D341Med (cell line): ENCODE data around the gene TMEM184B.
"Not testable (repeated sequence)": the region's sequence is repeated elsewhere in the genome, so short reads cannot be mapped to it uniquely, and the experiment has no call there.

Experiments
- DNase-seq: peaks from one replicate; pipeline ENCODE4 v3.0.0; 2012; ENCODE audit warnings: low spot score

The TMEM184B gene

GRCh38 chr22:38177926-38178604, 94.7 kb downstream of the TMEM184B start:
- DNase-seq: no peak

DNA sequence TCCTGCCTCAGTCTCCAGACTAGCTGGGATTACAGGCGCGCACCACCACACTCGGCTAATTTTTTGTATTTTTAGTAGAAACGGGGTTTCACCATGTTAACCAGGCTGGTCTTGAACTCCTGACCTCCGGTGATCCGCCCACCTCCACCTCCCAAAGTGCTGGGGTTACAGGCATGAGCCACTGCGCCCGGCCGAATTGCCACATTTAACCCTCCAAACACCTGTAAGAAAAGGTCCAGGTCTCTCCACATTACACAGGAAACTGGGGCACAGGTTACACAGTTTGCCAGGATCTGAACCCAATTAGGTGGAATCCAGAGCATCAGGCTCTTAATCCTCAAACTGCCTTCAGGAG, 95.3 kb downstream of the TMEM184B start:
- DNase-seq: not testable (repeated sequence)

DNA sequence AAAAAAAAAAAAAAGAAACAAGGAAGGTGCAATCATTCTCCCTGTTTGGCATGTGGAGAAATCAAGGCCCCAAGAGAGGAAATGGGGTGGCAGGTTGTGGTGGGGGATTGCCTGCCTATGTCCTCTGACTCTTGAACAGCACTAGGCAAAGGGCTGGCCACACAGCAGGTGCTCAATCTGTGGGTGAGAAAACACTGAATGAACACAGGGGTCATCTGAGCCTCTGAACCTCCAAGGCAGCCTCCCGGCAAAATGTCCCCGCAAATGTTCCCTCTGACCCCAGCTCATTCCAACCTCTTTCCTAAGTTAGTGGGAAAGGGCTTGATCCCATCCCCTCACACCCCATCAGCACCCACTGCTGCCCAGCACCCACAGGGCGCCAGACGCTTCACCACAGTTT, 95.8 kb downstream of the TMEM184B start:
- DNase-seq: no peak

- DNase-seq: no peak
Measured at GRCh38 chr22:38176170-38176741, 96.6 kb downstream of the TMEM184B start.

- no peak for DNase-seq
Measured at GRCh38 chr22:38175206-38176118, 97.3 kb downstream of the TMEM184B start.

DNA sequence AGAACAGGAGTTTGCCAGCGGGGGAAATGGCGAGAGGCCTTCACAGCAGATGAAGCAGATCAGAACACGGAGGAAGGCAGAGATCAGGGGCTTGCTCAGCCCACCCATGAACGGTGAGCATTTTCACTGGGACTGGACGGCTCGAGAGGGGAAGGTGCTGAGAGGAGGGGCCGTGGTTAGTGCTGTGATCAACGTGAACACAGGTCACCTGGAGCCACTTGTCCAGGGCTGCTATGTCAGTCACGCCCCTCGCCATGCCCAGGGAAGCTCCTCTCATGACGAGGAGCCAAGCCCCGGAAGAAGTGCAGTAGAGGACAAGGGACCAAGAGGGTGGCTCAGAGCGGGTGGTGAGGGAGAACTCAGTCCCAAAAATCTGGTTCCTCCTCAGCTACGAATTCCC, 98.2 kb downstream of the TMEM184B start:
- no peak for DNase-seq

GRCh38 chr22:38173641-38173906, 99.2 kb downstream of the TMEM184B start:
- DNase-seq: no peak

GRCh38 chr22:38172832-38173640, 99.8 kb downstream of the TMEM184B start:
- DNase-seq: no peak

DNA sequence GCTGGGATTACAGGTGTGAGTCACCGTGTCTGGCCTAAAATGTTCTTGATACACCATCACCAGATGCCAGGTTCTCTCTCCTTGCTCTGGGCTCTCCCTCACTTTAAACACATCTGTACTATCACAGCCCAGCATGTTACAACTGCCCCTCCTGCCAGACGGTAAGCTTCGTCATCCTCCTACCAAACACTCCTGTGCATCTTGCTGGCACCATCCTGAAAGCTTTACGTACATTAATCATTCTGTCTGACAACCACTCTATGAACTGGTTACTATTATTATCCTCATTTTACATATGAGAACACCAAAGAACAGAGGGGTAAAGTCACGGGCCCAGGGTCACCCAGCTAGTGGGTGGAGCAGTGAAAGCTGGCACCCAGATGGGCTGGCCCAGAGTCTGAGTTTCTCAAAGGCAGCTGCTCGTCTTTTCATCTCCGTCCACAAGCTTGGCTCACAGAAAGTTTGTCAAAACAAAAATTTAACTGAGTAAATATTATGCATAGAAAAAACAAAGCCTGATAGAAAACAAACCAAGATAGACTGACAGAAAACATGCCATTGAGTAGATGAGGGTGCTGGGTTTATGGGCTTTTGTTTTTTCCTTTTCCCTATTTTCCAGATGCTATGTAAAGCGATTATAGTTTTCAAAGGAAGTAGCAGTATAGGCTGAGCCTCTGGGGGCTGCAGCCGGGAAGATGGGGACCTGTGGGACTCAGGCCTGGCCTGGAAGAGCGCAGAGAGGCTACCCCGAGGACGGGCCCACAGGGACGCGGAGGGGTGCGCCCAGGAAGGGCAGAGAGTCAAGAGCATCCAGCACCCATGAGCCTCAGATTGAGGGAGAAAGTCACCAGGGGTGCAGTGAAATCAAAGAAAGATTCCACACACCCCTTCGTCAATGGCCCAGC, 100.6 kb downstream of the TMEM184B start:
- DNase-seq: no peak

GRCh38 chr22:38170469-38170868, 102.3 kb downstream of the TMEM184B start:
- DNase-seq: no peak
